Activated naive CD8-positive, alpha-beta T cell treated with anti-CD3 and anti-CD28 coated beads, Interleukin-2, amount 10 ng/mL, durations not matched to agents 7 days and 5 days (primary cell): ENCODE data around the gene CD46. TPM values are rescaled to one million over a fixed set of nuclear protein-coding genes. Genes with fewer than 3 reads are reported as not detected.
A peak's percentile ranks its signal among the peaks of the same experiment; 100 is the strongest.
"Not testable (repeated sequence)": the region's sequence is repeated elsewhere in the genome, so short reads cannot be mapped to it uniquely, and the experiment has no call there.

Experiments
- ATAC-seq: fragments of 150-1000 bp; cut with Tn5 transposase; one replicate; pipeline ENCODE4 v1.10.0; 2021; ENCODE audit warnings: low read depth, moderate library complexity
- POLR2A ChIA-PET: fragments of 350-600 bp; sonication (Branson Sonifier 250); formaldehyde crosslinking; loops from one replicate; lab custom pipeline; 2021; ENCODE audit warnings: antibody characterized with exemption; lab: Charles Lee
- DNase-seq: peaks from one replicate; pipeline ENCODE4 v3.0.0; 2021
- H3K27ac Mint-ChIP-seq: one replicate; pipeline ENCODE4 v1.8.0; 2022; ENCODE audit warnings: mild to moderate bottlenecking, mixed read lengths
- H3K27me3 Mint-ChIP-seq: one replicate; pipeline ENCODE4 v1.8.0; 2022; ENCODE audit warnings: mild to moderate bottlenecking, moderate library complexity, mixed read lengths
- H3K36me3 Mint-ChIP-seq: one replicate; pipeline ENCODE4 v1.8.0; 2021; ENCODE audit warnings: mild to moderate bottlenecking, mixed read lengths
- H3K4me1 Mint-ChIP-seq: one replicate; pipeline ENCODE4 v1.8.0; 2021; ENCODE audit warnings: mixed read lengths
- H3K4me3 Mint-ChIP-seq: one replicate; pipeline ENCODE4 v1.8.0; 2022; ENCODE audit warnings: mild to moderate bottlenecking, moderate library complexity, mixed read lengths
- H3K9me3 Mint-ChIP-seq: one replicate; pipeline ENCODE4 v1.8.0; 2021; ENCODE audit warnings: mixed read lengths
- total RNA-seq, 2 experiments: library from RNA; stranded (reverse); gene quantifications; one replicate each; pipeline ENCODE4 v1.2.3, GENCODE V29; 2021

CD46 gene
- total RNA-seq, 2 experiments from 2014 or later, result 146 to 151 TPM

DNA sequence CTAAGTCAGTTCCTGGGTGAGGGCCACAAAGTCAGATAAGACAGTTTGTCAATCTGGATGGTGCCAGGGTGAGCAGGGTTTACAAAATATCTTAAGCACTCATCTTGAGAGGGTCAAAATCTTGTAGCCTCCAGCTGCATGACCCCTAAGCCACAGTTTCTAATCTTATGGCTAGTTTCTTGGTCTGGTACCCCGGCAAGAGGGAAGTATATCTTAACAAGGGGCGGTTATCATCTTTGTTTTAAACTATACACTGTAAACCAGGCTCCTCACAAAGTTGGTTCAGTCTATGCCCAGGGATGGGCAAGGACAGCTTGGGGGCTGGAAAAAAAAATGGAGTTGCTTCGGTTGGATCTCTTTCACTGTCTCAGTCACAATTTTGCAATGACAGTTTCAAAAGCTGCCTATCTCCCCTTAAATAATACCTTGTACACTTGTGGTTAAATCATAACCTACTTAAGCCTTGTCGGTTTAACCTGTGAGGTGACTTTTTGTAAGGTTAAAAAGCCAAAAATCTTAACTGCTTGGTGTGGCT, 7.8 kb upstream of the CD46 start:
- no peak for ATAC-seq
- no peak for DNase-seq
- H3K4me3 Mint-ChIP-seq, result no peak overlapping the region
- no peaks in the 10 kb centered on the region for H3K36me3 Mint-ChIP-seq
- peaks cover 5% of the 10 kb centered on the region for H3K4me1 Mint-ChIP-seq
- no peaks in the 10 kb centered on the region for H3K27me3 Mint-ChIP-seq
- no peak overlapping the region for H3K27ac Mint-ChIP-seq
- POLR2A ChIA-PET, result no interaction called here
- H3K9me3 Mint-ChIP-seq, result peaks cover 1% of the 10 kb centered on the region

GRCh38 chr1:207745285-207745684, 6.6 kb upstream of the CD46 start:
- no peaks in the 10 kb centered on the region for H3K36me3 Mint-ChIP-seq
- H3K27ac Mint-ChIP-seq, result no peak overlapping the region
- ATAC-seq, result no peak
- H3K9me3 Mint-ChIP-seq, result peaks cover 1% of the 10 kb centered on the region
- POLR2A ChIA-PET, result no interaction called here
- no peaks in the 10 kb centered on the region for H3K27me3 Mint-ChIP-seq
- DNase-seq, result no peak
- peaks cover 13% of the 10 kb centered on the region for H3K4me1 Mint-ChIP-seq
- no peak overlapping the region for H3K4me3 Mint-ChIP-seq

GRCh38 chr1:207745839-207746767, 5.8 kb upstream of the CD46 start:
- Mint-ChIP-seq H3K27me3 (no peaks in the 10 kb centered on the region), H3K27ac (no peak overlapping the region), H3K36me3 (no peaks in the 10 kb centered on the region), H3K9me3 (peaks cover 1% of the 10 kb centered on the region), H3K4me1 (peaks cover 19% of the 10 kb centered on the region), H3K4me3 (no peak overlapping the region)
- ATAC-seq (no peak), DNase-seq (no peak)
- POLR2A ChIA-PET, result no interaction called here

DNA sequence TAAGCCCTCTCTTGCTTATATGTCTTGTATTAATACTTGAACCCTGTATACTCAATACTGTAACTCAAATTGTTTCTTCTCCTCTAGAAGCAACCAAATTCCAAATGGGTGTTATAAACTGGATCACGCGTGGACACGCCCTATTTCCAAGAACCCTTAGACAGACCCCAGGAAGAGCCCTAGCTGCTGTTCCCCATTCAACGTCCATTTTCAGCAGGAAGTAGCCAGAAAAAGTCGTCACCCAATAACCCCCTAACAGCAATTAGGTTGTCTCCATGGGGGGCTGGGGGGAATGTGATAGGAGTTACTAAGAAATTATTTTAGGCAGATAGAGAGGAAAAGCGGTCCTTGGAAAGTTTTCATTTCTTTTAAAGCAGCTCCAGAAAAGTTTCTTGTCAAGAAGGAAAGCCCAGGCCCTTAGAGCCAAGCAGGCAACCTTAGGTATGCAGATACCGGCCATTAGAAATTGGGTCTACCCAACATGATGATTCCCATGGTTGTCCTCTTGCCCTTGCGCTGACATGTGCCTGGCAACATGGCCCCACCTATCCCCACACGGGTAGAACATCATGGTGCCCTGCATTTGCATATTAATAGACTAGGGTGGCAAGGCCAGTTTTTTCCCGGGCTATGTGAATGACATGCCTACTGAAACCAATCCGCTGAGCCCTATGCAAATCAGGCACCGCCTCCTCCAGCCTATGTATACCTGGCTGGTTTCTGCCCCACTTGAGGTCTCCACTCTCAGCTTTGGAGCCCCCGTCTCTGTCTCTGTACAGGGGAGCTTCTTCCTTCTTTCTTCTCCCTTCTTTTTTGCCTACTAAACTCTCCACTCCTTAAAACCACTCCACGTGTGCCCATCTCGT, 4.0 kb upstream of the CD46 start:
- Mint-ChIP-seq H3K4me1 (peaks cover 24% of the 10 kb centered on the region), H3K27me3 (no peaks in the 10 kb centered on the region), H3K4me3 (no peak overlapping the region), H3K27ac (no peak overlapping the region), H3K36me3 (peaks cover 2% of the 10 kb centered on the region), H3K9me3 (no peaks in the 10 kb centered on the region)
- DNase-seq (no peak), ATAC-seq (no peak)
- POLR2A ChIA-PET, result interaction anchor here (0.7 kb wide), 1 partner anchor 50 kb away, joined by 3 read pairs; no protein-coding TSS in a partner anchor

- ATAC-seq, result no peak
- H3K9me3 Mint-ChIP-seq, result no peaks in the 10 kb centered on the region
- H3K4me1 Mint-ChIP-seq, result peaks cover 32% of the 10 kb centered on the region
- peak overlapping the region; percentile 28 for H3K4me3 Mint-ChIP-seq
- peaks cover 2% of the 10 kb centered on the region for H3K36me3 Mint-ChIP-seq
- DNase-seq, result no peak
- H3K27ac Mint-ChIP-seq, result peak overlapping the region; percentile 48
- POLR2A ChIA-PET, result no interaction called here
- no peaks in the 10 kb centered on the region for H3K27me3 Mint-ChIP-seq
Observed at GRCh38 chr1:207748737-207749528, 2.9 kb upstream of the CD46 start.

DNA sequence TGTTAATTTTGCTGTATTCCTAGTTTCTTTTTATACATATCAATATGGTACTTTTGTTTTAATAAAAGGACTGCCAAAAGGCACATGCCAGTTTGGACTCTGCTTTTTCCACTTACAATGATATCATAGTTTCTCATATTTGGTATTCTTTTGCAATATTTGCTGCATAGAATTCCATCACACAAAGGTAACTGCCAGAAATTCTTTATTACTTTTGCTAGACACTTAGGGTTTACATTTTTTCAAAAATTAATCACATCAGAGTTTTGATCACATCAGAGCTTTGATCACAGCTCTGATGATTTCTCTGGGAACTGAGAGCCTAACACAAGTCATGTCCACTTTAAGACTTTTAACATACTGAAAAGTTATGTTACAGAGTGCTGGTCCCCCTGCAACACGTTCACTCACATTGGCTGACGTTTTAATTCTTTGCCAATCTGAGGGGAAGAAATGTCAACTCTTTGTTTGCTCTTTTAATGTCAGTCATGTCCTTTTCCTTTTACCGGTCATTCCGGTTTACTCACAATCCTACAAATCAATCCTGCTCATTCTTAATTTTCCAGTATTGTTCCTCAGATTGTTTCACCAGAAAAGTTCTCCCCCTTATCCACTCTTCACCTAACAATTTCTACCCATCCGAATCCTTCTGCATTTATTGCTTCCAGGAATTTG, 1.1 kb upstream of the CD46 start:
- H3K27ac Mint-ChIP-seq, result peak overlapping the region; percentile 96
- DNase-seq (no peak), ATAC-seq (no peak)
- POLR2A ChIA-PET, result interaction anchor here (0.7 kb wide), 1 partner anchor 10 kb away, joined by 3 read pairs; no protein-coding TSS in a partner anchor
- H3K9me3 Mint-ChIP-seq, result no peaks in the 10 kb centered on the region
- H3K27me3 Mint-ChIP-seq, result no peaks in the 10 kb centered on the region
- peak overlapping the region; percentile 99 for H3K4me3 Mint-ChIP-seq
- peaks cover 6% of the 10 kb centered on the region for H3K36me3 Mint-ChIP-seq
- peaks cover 46% of the 10 kb centered on the region for H3K4me1 Mint-ChIP-seq

DNA sequence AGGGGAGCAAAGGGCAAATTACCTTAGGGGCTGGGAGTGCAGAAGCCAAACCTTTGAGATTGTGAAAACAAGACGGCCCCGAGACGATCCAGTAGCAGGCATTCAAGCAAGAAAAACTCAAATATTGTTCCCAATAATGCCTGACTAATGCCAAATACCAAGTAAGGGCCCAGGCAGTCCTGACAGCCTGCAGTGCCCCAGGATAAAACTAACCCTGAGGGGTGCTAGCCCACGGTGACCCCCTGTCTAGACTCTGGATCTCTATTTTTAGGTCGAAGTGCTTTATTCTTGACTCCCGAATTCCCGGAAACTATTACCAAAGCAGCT, 428 bp upstream of the CD46 start:
- not testable (repeated sequence) for DNase-seq, H3K36me3 Mint-ChIP-seq, H3K27me3 Mint-ChIP-seq, H3K9me3 Mint-ChIP-seq
- POLR2A ChIA-PET, result interaction anchor here (0.7 to 1.0 kb wide), 2 partner anchors 10 to 46 kb away, joined by 3 to 4 read pairs; no protein-coding TSS in a partner anchor
- peak overlapping the region; percentile 96 for H3K27ac Mint-ChIP-seq
- peak overlapping the region; percentile 99 for H3K4me3 Mint-ChIP-seq
- H3K4me1 Mint-ChIP-seq, result peaks cover 51% of the 10 kb centered on the region
- ATAC-seq, result peak; percentile 2

DNA sequence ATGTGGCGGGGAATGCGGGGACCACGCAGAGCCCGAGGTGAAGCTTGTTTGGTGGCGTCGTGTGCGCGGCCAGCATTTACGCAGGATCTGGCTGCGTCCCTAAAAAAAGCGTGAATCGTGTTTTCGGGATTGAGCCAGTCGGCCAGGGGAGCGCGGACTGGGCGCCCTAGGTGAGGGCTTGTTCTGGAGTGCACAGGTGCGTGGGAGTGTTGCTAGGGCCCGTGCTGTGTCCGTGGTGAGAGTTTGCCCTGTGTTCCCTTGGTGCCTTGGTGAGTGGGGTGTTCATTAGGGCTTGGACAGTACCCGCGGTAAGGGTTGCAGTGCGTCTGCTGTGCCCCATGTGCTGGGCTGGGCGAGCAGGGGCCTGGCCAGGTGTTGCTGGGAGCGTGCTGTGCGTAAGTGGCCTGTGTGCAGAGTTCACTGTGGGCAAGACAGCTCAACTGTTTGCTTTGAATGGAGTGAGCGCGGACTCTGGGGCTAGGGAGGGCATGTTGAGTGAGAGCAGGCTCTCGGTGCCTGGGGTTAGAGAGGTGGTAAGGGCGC, 673 bp downstream of the CD46 start:
- H3K4me1 Mint-ChIP-seq, result peaks cover 57% of the 10 kb centered on the region
- H3K36me3 Mint-ChIP-seq, result peaks cover 12% of the 10 kb centered on the region
- peak; percentile 11 for ATAC-seq
- H3K9me3 Mint-ChIP-seq, result no peaks in the 10 kb centered on the region
- POLR2A ChIA-PET, result interaction anchor here (0.6 kb wide), 2 partner anchors 54 to 445 kb away, joined by 3 to 4 read pairs; no protein-coding TSS in a partner anchor
- DNase-seq, result peak; percentile 46
- no peaks in the 10 kb centered on the region for H3K27me3 Mint-ChIP-seq
- peak overlapping the region; percentile 99 for H3K4me3 Mint-ChIP-seq
- H3K27ac Mint-ChIP-seq, result peak overlapping the region; percentile 96

DNA sequence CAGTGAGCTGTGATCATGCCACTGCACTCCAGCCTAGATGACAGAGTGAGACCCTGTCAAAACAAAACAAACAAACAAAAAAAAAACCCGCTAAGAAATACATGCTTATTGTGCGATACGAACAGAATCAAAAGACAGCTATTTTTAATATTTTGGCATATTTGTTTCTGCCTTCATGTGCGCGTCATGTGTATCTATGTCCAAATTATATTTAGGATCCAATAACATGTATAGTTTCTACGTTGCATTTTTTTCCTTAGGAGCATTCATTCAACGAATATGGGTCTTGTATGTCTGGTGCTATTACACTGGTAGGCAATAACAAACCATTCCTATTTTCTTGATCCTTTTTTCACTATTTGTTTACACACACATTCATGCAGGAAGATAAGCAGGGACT, 1.8 kb downstream of the CD46 start:
- H3K27ac Mint-ChIP-seq, result no peak overlapping the region

DNA sequence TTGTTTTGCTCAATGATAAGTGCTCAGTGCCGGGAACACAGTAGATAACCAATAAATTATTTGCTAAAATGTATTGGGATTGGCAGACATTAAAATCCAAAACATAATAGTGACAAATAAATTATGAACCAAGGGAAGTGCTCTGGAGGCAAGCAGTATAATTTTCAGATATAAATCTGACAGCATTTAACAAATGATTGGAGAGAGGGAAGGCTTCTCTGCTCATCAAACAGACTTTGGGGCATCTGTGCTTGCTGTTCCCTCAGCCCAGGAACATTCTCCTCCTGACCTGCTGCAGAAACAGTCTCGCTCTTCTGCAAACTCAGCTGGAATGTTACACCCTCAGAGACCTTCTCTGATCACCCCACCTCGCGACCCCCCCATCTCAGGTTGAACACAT, 2.2 kb downstream of the CD46 start:
- Mint-ChIP-seq H3K27ac (no peak overlapping the region), H3K4me3 (peak overlapping the region; percentile 99), H3K27me3 (no peaks in the 10 kb centered on the region), H3K9me3 (no peaks in the 10 kb centered on the region), H3K4me1 (peaks cover 59% of the 10 kb centered on the region), H3K36me3 (peaks cover 17% of the 10 kb centered on the region)
- no peak for ATAC-seq
- DNase-seq, result no peak
- POLR2A ChIA-PET, result no interaction called here

More for the DNA sequence above, 1.8 kb downstream of the CD46 start:
- peak overlapping the region; percentile 99 for H3K4me3 Mint-ChIP-seq
- ATAC-seq, result no peak
- no peak for DNase-seq
- peaks cover 63% of the 10 kb centered on the region for H3K4me1 Mint-ChIP-seq
- H3K9me3 Mint-ChIP-seq, result no peaks in the 10 kb centered on the region
- no peaks in the 10 kb centered on the region for H3K27me3 Mint-ChIP-seq
- POLR2A ChIA-PET, result no interaction called here
- H3K36me3 Mint-ChIP-seq, result peaks cover 16% of the 10 kb centered on the region

- Mint-ChIP-seq H3K4me1 (peaks cover 51% of the 10 kb centered on the region), H3K9me3 (no peaks in the 10 kb centered on the region), H3K27ac (no peak overlapping the region), H3K27me3 (no peaks in the 10 kb centered on the region), H3K4me3 (no peak overlapping the region), H3K36me3 (peaks cover 20% of the 10 kb centered on the region)
- no peak for ATAC-seq
- POLR2A ChIA-PET, result interaction anchor here (1.3 kb wide), 1 partner anchor 208 kb away, joined by 3 read pairs; no protein-coding TSS in a partner anchor
- DNase-seq, result no peak
Observed at GRCh38 chr1:207754974-207755700, 3.3 kb downstream of the CD46 start.
